HepG2 (cell line): Measurements from ENCODE around the gene TOPBP1. TPM values are rescaled to one million over a fixed set of nuclear protein-coding genes. Genes with fewer than 3 reads are reported as not detected.

Experiments used
- CENPBD1 ChIP-seq: sonication (generic); formaldehyde crosslinking; IDR thresholded peaks from 2 replicates; pipeline ENCODE4 v1.8.0; 2022; ENCODE audit warnings: missing genetic modification reagents, low read depth, mild to moderate bottlenecking, borderline replicate concordance
- DRAP1 ChIP-seq: IDR thresholded peaks from 2 replicates; pipeline ENCODE4 v1.6.1; 2016; ENCODE audit warnings: missing genetic modification reagents, missing compliant biosample characterization
- ETV5 ChIP-seq: IDR thresholded peaks from 2 replicates; pipeline ENCODE4 v1.6.1; 2018; ENCODE audit warnings: missing biosample characterization, missing genetic modification reagents, inconsistent platforms, borderline replicate concordance
- FOSL2 ChIP-seq: sonication (generic); formaldehyde crosslinking; IDR thresholded peaks from 2 replicates; pipeline ENCODE4 v1.4.0; 2020; ENCODE audit warnings: missing genetic modification reagents
- IKZF5 ChIP-seq: IDR thresholded peaks from 2 replicates; pipeline ENCODE4 v1.6.1; 2018; ENCODE audit warnings: missing genetic modification reagents, mild to moderate bottlenecking, missing compliant biosample characterization
- JDP2 ChIP-seq: sonication (generic); formaldehyde crosslinking; IDR thresholded peaks from 2 replicates; pipeline ENCODE4 v1.8.1; 2022; ENCODE audit warnings: missing genetic modification reagents, borderline replicate concordance
- KLF15 ChIP-seq: sonication (generic); formaldehyde crosslinking; IDR thresholded peaks from 2 replicates; pipeline ENCODE4 v1.8.1; 2023; ENCODE audit warnings: borderline replicate concordance, mild to moderate bottlenecking, inconsistent platforms, missing genetic modification reagents, mixed read lengths
- PRDM10 ChIP-seq: sonication (generic); formaldehyde crosslinking; IDR thresholded peaks from 2 replicates; pipeline ENCODE4 v1.4.0; 2020; ENCODE audit warnings: low read depth, missing genetic modification reagents
- PRPF4 ChIP-seq: fragments of 200-400 bp; formaldehyde crosslinking; IDR thresholded peaks from 2 replicates; pipeline ENCODE4 v1.6.1; 2016; ENCODE audit warnings: low read length, low read depth; ENCODE audit not compliant: poor library complexity, severe bottlenecking
- RAD21 ChIP-seq: fragments of 450-650 bp; formaldehyde crosslinking; IDR thresholded peaks from 2 replicates; pipeline ENCODE4 v1.5.0; 2020; ENCODE audit warnings: mild to moderate bottlenecking
- REL ChIP-seq: sonication (generic); formaldehyde crosslinking; conservative IDR thresholded peaks from 2 replicates; pipeline ENCODE4 v1.8.0; 2022; ENCODE audit warnings: mild to moderate bottlenecking, missing genetic modification reagents, moderate library complexity
- SMC3 ChIP-seq: IDR thresholded peaks from 2 replicates; pipeline ENCODE4 v1.6.1; 2011; ENCODE audit warnings: low read length, improper control_type of control experiment
- TIGD3 ChIP-seq: sonication (generic); formaldehyde crosslinking; IDR thresholded peaks from 2 replicates; pipeline ENCODE4 v1.5.1; 2020; ENCODE audit warnings: mild to moderate bottlenecking, missing genetic modification reagents, borderline replicate concordance
- ZFP37 ChIP-seq: sonication (generic); formaldehyde crosslinking; IDR thresholded peaks from 2 replicates; pipeline ENCODE4 v1.4.0; 2020; ENCODE audit warnings: missing genetic modification reagents, borderline replicate concordance
- ZNF367 ChIP-seq: sonication (generic); formaldehyde crosslinking; IDR thresholded peaks from 2 replicates; pipeline ENCODE4 v1.4.0; 2020; ENCODE audit warnings: missing genetic modification reagents, borderline replicate concordance
- ZNF382 ChIP-seq: sonication (generic); formaldehyde crosslinking; IDR thresholded peaks from 2 replicates; pipeline ENCODE4 v1.5.0; 2020; ENCODE audit warnings: missing genetic modification reagents, mild to moderate bottlenecking, borderline replicate concordance
- ZNF772 ChIP-seq: sonication (generic); formaldehyde crosslinking; IDR thresholded peaks from 2 replicates; pipeline ENCODE4 v1.5.0; 2020; ENCODE audit warnings: mild to moderate bottlenecking, missing genetic modification reagents
- ZSCAN20 ChIP-seq: sonication (generic); formaldehyde crosslinking; IDR thresholded peaks from 2 replicates; pipeline ENCODE4 v1.4.0; 2020; ENCODE audit warnings: missing genetic modification reagents, mild to moderate bottlenecking, borderline replicate concordance
- polyA plus RNA-seq, 8 experiments: library from polyadenylated mRNA; depleted of rRNA in 3 of 8; stranded (reverse) in 7 of 8; unstranded in 1 of 8; fragments of >200 nt; fragmentation: Illumina TruSeq in 4 of 8; extraction: Trizol in 4 of 8; gene quantifications; 2 replicates each; pipeline versions ENCODE4 v1.2.1 to v1.2.3, GENCODE V29; 2011 to 2016; ENCODE audit warnings: low read depth in 4 of 8, missing spikeins in 1 of 8, mixed read lengths in 1 of 8; ENCODE audit not compliant: insufficient read depth in 1 of 8
- total RNA-seq, 5 experiments: library from RNA; depleted of rRNA; stranded (reverse); fragments of >200 nt; fragmentation: Illumina TruSeq; extraction: Trizol; gene quantifications; 2 replicates each; pipeline ENCODE4 v1.2.3, GENCODE V29; 2016; ENCODE audit warnings: low read depth in 1 of 5
- TF ChIP-seq, protein P1 (sequence below): sonication (generic); formaldehyde crosslinking; IDR thresholded peaks from 2 replicates; pipeline ENCODE4 v1.4.0; 2020; ENCODE audit warnings: low read depth, mild to moderate bottlenecking, missing genetic modification reagents

The TOPBP1 gene
- total and polyA plus RNA-seq, 2 of the 13 experiments (the other 11 are each of a cell fraction or from before 2014, with no cell fraction given) = 24.3 to 42.9 TPM

GRCh38 chr3:133675631-133676335, 14.0 kb upstream of the TOPBP1 start (continued):
- TF ChIP-seq PRDM10 (CRISPR knock-in tag) (peak; percentile 46; the same call in 1 of the 2 replicates), REL (CRISPR knock-in tag) (no peak), DRAP1 (CRISPR knock-in tag) (no peak), FOSL2 (peak; percentile 51; the same call in 1 of the 2 replicates), ETV5 (no peak), PRPF4 (no peak), ZNF367 (CRISPR knock-in tag) (no peak), ZSCAN20 (CRISPR knock-in tag) (0 out of 2 replicates have a peak, but pooled peaks have one; percentile 83), CENPBD1 (CRISPR knock-in tag) (no peak), ZNF772 (CRISPR knock-in tag) (no peak), RAD21 (CRISPR knock-in tag) (no peak), SMC3 (peak; percentile 31; the same call in 1 of the 2 replicates), IKZF5 (CRISPR knock-in tag) (peak; percentile 72), ZNF382 (CRISPR knock-in tag) (no peak), ZFP37 (no peak), KLF15 (CRISPR knock-in tag) (no peak), TIGD3 (CRISPR knock-in tag) (no peak), JDP2 (CRISPR knock-in tag) (no peak)
- TF ChIP-seq, protein P1, sequence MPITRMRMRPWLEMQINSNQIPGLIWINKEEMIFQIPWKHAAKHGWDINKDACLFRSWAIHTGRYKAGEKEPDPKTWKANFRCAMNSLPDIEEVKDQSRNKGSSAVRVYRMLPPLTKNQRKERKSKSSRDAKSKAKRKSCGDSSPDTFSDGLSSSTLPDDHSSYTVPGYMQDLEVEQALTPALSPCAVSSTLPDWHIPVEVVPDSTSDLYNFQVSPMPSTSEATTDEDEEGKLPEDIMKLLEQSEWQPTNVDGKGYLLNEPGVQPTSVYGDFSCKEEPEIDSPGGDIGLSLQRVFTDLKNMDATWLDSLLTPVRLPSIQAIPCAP (CRISPR knock-in tag) = no peak
